Keratinocyte (primary cell): ENCODE measurements around the gene ASNSD1. TPM values are rescaled to one million over a fixed set of nuclear protein-coding genes. Genes with fewer than 3 reads are reported as not detected.

Source experiments
- DNase-seq: peaks from one replicate; pipeline ENCODE4 v3.0.0-alpha.2; 2011; ENCODE audit warnings: low read depth, missing footprints, low spot score
- FAIRE-seq: peaks from 2 replicates; lab custom pipeline; 2011; peaks lifted over from hg19 to GRCh38; lab: Jason Lieb, UNC
- H2AFZ ChIP-seq: 2 replicates; pipeline ENCODE4 v1.6.0; 2012; ENCODE audit warnings: low read length, control low read depth, inconsistent platforms; ENCODE audit not compliant: control insufficient read depth
- H3K27ac ChIP-seq: 2 replicates; pipeline ENCODE4 v1.5.1; 2011; ENCODE audit warnings: low read length; ENCODE audit not compliant: control insufficient read depth, insufficient read depth
- H3K27me3 ChIP-seq: 3 replicates; pipeline ENCODE4 v1.6.0; 2011; ENCODE audit warnings: low read length; ENCODE audit not compliant: control insufficient read depth, insufficient read depth; ENCODE audit errors: extremely low read depth
- H3K36me3 ChIP-seq, 2 experiments: 2 replicates in 1 of 2; 3 replicates in 1 of 2; pipeline ENCODE4 v1.5.1; 2011; ENCODE audit warnings: low read length in 2 of 2, mild to moderate bottlenecking in 1 of 2; ENCODE audit not compliant: control insufficient read depth in 2 of 2, insufficient read depth in 2 of 2; ENCODE audit errors: extremely low read depth in 1 of 2
- H3K4me1 ChIP-seq: 3 replicates; pipeline ENCODE4 v1.5.1; 2011; ENCODE audit warnings: low read length; ENCODE audit not compliant: control insufficient read depth, insufficient read depth; ENCODE audit errors: extremely low read depth
- H3K4me2 ChIP-seq: 3 replicates; pipeline ENCODE4 v1.6.0; 2011; ENCODE audit warnings: low read depth, low read length; ENCODE audit not compliant: control insufficient read depth, insufficient read depth; ENCODE audit errors: extremely low read depth
- H3K4me3 ChIP-seq, 3 experiments: fragments of 200-600 bp in 1 of 3; sonication (generic) in 1 of 3; 2 replicates in 2 of 3; 3 replicates in 1 of 3; pipeline ENCODE4 v1.5.1; 2011 to 2016; ENCODE audit warnings: low read length in 3 of 3, mild to moderate bottlenecking in 3 of 3, control low read depth in 2 of 3, inconsistent platforms in 1 of 3, low read depth in 1 of 3, mixed read lengths in 1 of 3, mixed run types in 1 of 3, moderate library complexity in 1 of 3; ENCODE audit not compliant: control insufficient read depth in 2 of 3, insufficient read depth in 2 of 3; ENCODE audit errors: extremely low read depth in 1 of 3
- H3K79me2 ChIP-seq: 2 replicates; pipeline ENCODE4 v1.6.0; 2012; ENCODE audit warnings: low read length; ENCODE audit not compliant: control insufficient read depth, insufficient read depth
- H3K9ac ChIP-seq: 3 replicates; pipeline ENCODE4 v1.6.0; 2011; ENCODE audit warnings: low read length; ENCODE audit not compliant: control insufficient read depth, insufficient read depth; ENCODE audit errors: extremely low read depth
- H3K9me1 ChIP-seq: 3 replicates; pipeline ENCODE4 v1.6.0; 2011; ENCODE audit warnings: low read length; ENCODE audit not compliant: control insufficient read depth, insufficient read depth; ENCODE audit errors: extremely low read depth
- H3K9me3 ChIP-seq: 2 replicates; pipeline ENCODE4 v1.5.1; 2012; ENCODE audit warnings: low read depth, low read length; ENCODE audit not compliant: control insufficient read depth
- H4K20me1 ChIP-seq: 3 replicates; pipeline ENCODE4 v1.6.0; 2011; ENCODE audit warnings: low read length; ENCODE audit not compliant: control insufficient read depth, insufficient read depth; ENCODE audit errors: extremely low read depth
- EZH2 ChIP-seq: IDR thresholded peaks from one replicate; pipeline ENCODE4 v1.6.1; 2012; ENCODE audit warnings: inconsistent platforms, mild to moderate bottlenecking, low read length, moderate library complexity
- dilution Hi-C: fragments of 300-500 bp; cut with MboI; formaldehyde crosslinking; loops from one replicate; pipeline ENCODE4 v1.7.0; 2020; ENCODE audit warnings: low sequenced_read_pairs; ENCODE audit not compliant: extremely low pct_ligation_motif_present
- polyA plus RNA-seq, 5 experiments: library from polyadenylated mRNA; depleted of rRNA in 3 of 5; stranded (reverse) in 3 of 5; stranded (forward) in 1 of 5; unstranded in 1 of 5; fragments of >200 nt; gene quantifications; 1 replicate in 1 of 5; 2 replicates in 3 of 5; 3 replicates in 1 of 5; pipeline versions ENCODE4 v1.2.1 to v1.2.3, GENCODE V29; 2011 to 2012; ENCODE audit warnings: missing spikeins in 2 of 5, low read depth in 1 of 5, low replicate concordance in 1 of 5
- TF ChIP-seq, protein P1 (sequence below), 3 experiments: IDR thresholded peaks in 1 of 3; conservative IDR thresholded peaks in 1 of 3; optimal IDR thresholded peaks in 1 of 3; 2 replicates in 2 of 3; 3 replicates in 1 of 3; pipeline versions ENCODE3 to v1.5.1; 2011; ENCODE audit warnings: low read length in 3 of 3, mild to moderate bottlenecking in 3 of 3, moderate library complexity in 2 of 3, control low read depth in 1 of 3, inconsistent platforms in 1 of 3; ENCODE audit not compliant: insufficient read depth in 2 of 3; ENCODE audit errors: extremely low read depth in 1 of 3

The ASNSD1 gene
- polyA plus RNA-seq, 1 donor (not counting 4 experiments of a cell fraction or from before 2014, with no cell fraction given), result 40.0 TPM

DNA sequence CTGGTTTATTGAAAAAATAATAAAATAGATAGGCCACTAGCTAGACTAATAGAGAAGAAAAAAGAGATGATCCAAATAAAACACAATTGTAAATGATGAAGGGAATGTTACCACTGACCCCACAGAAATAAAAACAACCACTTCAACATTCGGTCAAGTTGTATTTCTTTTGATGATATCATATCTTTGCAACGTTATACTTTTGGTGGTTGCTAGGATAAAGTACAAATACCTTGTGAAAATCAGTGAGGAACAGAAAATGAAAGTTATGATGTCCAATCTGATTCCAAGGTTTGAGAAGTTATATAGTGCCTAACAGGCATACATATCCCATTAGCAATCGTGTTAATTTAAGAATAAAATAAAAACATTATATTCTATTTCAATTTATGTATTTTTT lies 6.6 kb upstream of the ASNSD1 start:
- no peaks in the 10 kb centered on the region for H4K20me1 ChIP-seq
- no peaks in the 10 kb centered on the region for H3K4me1 ChIP-seq
- TF ChIP-seq, protein P1, sequence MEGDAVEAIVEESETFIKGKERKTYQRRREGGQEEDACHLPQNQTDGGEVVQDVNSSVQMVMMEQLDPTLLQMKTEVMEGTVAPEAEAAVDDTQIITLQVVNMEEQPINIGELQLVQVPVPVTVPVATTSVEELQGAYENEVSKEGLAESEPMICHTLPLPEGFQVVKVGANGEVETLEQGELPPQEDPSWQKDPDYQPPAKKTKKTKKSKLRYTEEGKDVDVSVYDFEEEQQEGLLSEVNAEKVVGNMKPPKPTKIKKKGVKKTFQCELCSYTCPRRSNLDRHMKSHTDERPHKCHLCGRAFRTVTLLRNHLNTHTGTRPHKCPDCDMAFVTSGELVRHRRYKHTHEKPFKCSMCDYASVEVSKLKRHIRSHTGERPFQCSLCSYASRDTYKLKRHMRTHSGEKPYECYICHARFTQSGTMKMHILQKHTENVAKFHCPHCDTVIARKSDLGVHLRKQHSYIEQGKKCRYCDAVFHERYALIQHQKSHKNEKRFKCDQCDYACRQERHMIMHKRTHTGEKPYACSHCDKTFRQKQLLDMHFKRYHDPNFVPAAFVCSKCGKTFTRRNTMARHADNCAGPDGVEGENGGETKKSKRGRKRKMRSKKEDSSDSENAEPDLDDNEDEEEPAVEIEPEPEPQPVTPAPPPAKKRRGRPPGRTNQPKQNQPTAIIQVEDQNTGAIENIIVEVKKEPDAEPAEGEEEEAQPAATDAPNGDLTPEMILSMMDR (optimal IDR thresholded peaks at IDR 0.05 in 1 of 3, IDR thresholded peaks at IDR 0.05 in 1 of 3, conservative IDR thresholded peaks at IDR 0.05 in 1 of 3; ENCODE audit: extremely low read depth in 1 of 3, insufficient read depth in 2 of 3, low read length in 3 of 3), result no peak
- TF ChIP-seq EZH2, result no peak
- H3K27ac ChIP-seq, result no peak overlapping the region
- H3K9me1 ChIP-seq, result no peaks in the 10 kb centered on the region
- no peak for DNase-seq
- no peaks in the 10 kb centered on the region for H3K9me3 ChIP-seq
- no peak for FAIRE-seq
- no peak overlapping the region for H3K4me2 ChIP-seq
- no peaks in the 10 kb centered on the region for H3K27me3 ChIP-seq
- H3K36me3 ChIP-seq, result no peaks in the 10 kb centered on the region
- H3K4me3 ChIP-seq, result no peak overlapping the region
- dilution Hi-C loops, result no loop called here
- H2AFZ ChIP-seq, result no peak overlapping the region
- no peak overlapping the region for H3K9ac ChIP-seq
- no peaks in the 10 kb centered on the region for H3K79me2 ChIP-seq

DNA sequence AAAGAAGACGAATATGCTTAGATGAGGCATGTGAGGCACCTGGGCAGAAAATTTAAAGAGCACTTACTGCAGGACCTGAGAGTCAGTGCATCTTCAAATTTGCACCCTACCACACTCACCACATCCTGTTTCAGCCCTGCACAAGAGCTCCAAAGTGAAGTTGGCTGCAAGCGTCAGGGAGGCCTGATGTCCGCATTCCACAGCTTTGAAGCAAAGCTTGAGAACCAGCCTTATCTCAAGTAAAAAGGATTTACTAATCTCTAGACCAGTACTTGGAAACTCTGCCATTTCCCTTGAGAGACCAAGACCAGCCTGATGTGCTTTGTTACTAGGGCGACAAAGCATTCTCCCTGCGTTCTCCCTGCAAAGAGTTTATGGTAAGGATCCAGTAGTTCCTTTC lies 3.4 kb upstream of the ASNSD1 start:
- dilution Hi-C loops, result no loop called here
- Histone ChIP-seq H2AFZ (no peak overlapping the region), H3K9me3 (no peaks in the 10 kb centered on the region), H3K9ac (no peak overlapping the region), H3K27me3 (no peaks in the 10 kb centered on the region), H3K36me3 (no peaks in the 10 kb centered on the region), H3K4me1 (peaks cover 4% of the 10 kb centered on the region), H3K4me2 (no peak overlapping the region), H4K20me1 (no peaks in the 10 kb centered on the region), H3K79me2 (peaks cover 16% of the 10 kb centered on the region), H3K27ac (no peak overlapping the region), H3K9me1 (no peaks in the 10 kb centered on the region), H3K4me3 (no peak overlapping the region)
- FAIRE-seq, result no peak
- no peak for TF ChIP-seq EZH2
- TF ChIP-seq, protein P1 (optimal IDR thresholded peaks at IDR 0.05 in 1 of 3, IDR thresholded peaks at IDR 0.05 in 1 of 3, conservative IDR thresholded peaks at IDR 0.05 in 1 of 3; ENCODE audit: extremely low read depth in 1 of 3, insufficient read depth in 2 of 3, low read length in 3 of 3), result no peak
- DNase-seq, result no peak
